Heart right ventricle (tissue), 16 donors: ENCODE measurements around the gene KIAA0825. TPM values are rescaled to one million over a fixed set of nuclear protein-coding genes. Genes with fewer than 3 reads are reported as not detected.

Source experiments
- ATAC-seq, 8 donors: fragments of 200-7000 bp; cut with Tn5 transposase; one replicate each; pipeline ENCODE4 v1.9.1; 2020; ENCODE audit warnings: mild to moderate bottlenecking in 8 of 8, moderate library complexity in 8 of 8, moderate number of reproducible peaks in 1 of 8
- DNase-seq, 2 donors: peaks; one replicate each; pipeline ENCODE4 v3.0.0-alpha.2; 2020
- H3K27ac ChIP-seq, 10 donors: fragments of 200-600 bp; sonication (generic) in 2 of 10; one replicate each; pipeline versions ENCODE4 v1.5.0 to v1.8.0; 2020 to 2022; ENCODE audit warnings: mild to moderate bottlenecking in 3 of 10
- H3K27me3 ChIP-seq, 7 donors: fragments of 200-600 bp; one replicate each; pipeline ENCODE4 v1.8.0; 2021 to 2022; ENCODE audit warnings: mild to moderate bottlenecking in 2 of 7
- H3K36me3 ChIP-seq, 9 donors: fragments of 200-600 bp; sonication (generic) in 1 of 9; one replicate each; pipeline versions ENCODE4 v1.5.0 to v1.8.0; 2020 to 2022; ENCODE audit warnings: mild to moderate bottlenecking in 2 of 9
- H3K4me1 ChIP-seq, 9 donors: fragments of 200-600 bp; sonication (generic) in 1 of 9; one replicate each; pipeline versions ENCODE4 v1.5.0 to v1.8.0; 2020 to 2022; ENCODE audit warnings: mild to moderate bottlenecking in 4 of 9
- H3K4me3 ChIP-seq, 10 donors: fragments of 200-600 bp; sonication (generic) in 2 of 10; one replicate each; pipeline versions ENCODE4 v1.5.0 to v1.8.0; 2020 to 2022; ENCODE audit warnings: mild to moderate bottlenecking in 7 of 10, moderate library complexity in 2 of 10
- H3K9me3 ChIP-seq, 11 donors: fragments of 200-600 bp in 10 of 11; sonication (generic) in 2 of 11; one replicate each; pipeline versions ENCODE4 v1.5.0 to v1.8.0; 2013 to 2022; ENCODE audit warnings: mild to moderate bottlenecking in 2 of 11, control low read depth in 1 of 11, moderate library complexity in 1 of 11
- CTCF ChIP-seq, 9 donors: fragments of 200-600 bp; sonication (generic) in 2 of 9; IDR thresholded peaks; one replicate each; pipeline versions ENCODE4 v1.5.0 to v1.8.0; 2021 to 2022; ENCODE audit warnings: antibody characterized with exemption in 9 of 9, mild to moderate bottlenecking in 5 of 9, moderate library complexity in 1 of 9
- WGBS, 2 donors: extraction: QIAGEN DNeasy Blood & Tissue Kit; methylation state at CpG; one replicate each; pipeline ENCODE4 v1.1.7; 2013; ENCODE audit warnings: inconsistent platforms in 1 of 2; 5-methylcytosine and 5-hydroxymethylcytosine counted together
- intact Hi-C, 10 donors: fragments of 100-400 bp; cut with DNase I; formaldehyde crosslinking; loops; one replicate each; pipeline versions ENCODE4 v1.11.1 to v1.14.2; 2022
- polyA plus RNA-seq, 2 donors: library from polyadenylated mRNA; stranded (reverse); fragments of 200-250 nt; gene quantifications; one replicate each; pipeline ENCODE4 v1.2.3, GENCODE V29; 2013
- total RNA-seq, 10 donors: library from RNA; stranded (reverse); fragmentation: NEBNext Ultra II Directional in 3 of 10; extraction: Animal tissue kit (Norgen Biotek cat#: 25700) in 3 of 10; gene quantifications; one replicate each; pipeline versions ENCODE4 v1.2.1 to v1.2.4, GENCODE V29; 2021 to 2023
- donor health status: Arrhythmogenic right ventricular cardiomyopathy.
- donor health status: ischemic (EF 13 %, LVEDD 7.1; RV severe dilation, severe dysfunction).
- donor health status: healthy with polysubstance abuse.
- donor health status: DM: no; HTN: yes; CAD: no.
- donor health status: DM: no; HTN: no; CAD: no.
- donor health status: ischemic (EF 25% LVEDD 6.9; RV normal size, moderate dysfunction).
- donor health status: ischemic (EF 25% LVEDD 5.7; RV mildly dilated, moderate dysfunction).
- donor health status: healthy.
- donor health status: DM: yes; HTN: yes; CAD: no.
- donor health status: Ischemic cardiomyopathy.
- donor health status: ischemic (EF 35%, LVEDD 5.7; RV mildly dilated, moderate dysfunction).
- donor health status: nonischemic (EF 11% LVEDD 7.7; RV severe dilation, severe dysfunction).
- donor health status: DM: yes; HTN: yes; CAD: no.
- donor health status: PGD.
- donor health status: ischemic (EF 29% LVEDD 5.4; RV normal size, mild dysfunction).
- donor health status: nonischemic (EF 23%, LVEDD 6.1; RV moderate dilation, normal function).

The KIAA0825 gene
- total and polyA plus RNA-seq, 12 donors = 0.36 to 3.5 (median 2.4) TPM

GRCh38 chr5:94660506-94660905, 42.1 kb upstream of the KIAA0825 start:
- H3K9me3 ChIP-seq = peaks cover 0 to 39% (median 10%) of the 10 kb centered on the region in 11 donors
- H3K36me3 ChIP-seq = peaks cover 0 to 69% (median 14%) of the 10 kb centered on the region in 9 donors
- ATAC-seq = no peak
- no peak overlapping the region for H3K4me3 ChIP-seq
- H3K4me1 ChIP-seq = no peaks in the 10 kb centered on the region
- no peak for DNase-seq
- no peak overlapping the region for H3K27ac ChIP-seq
- TF ChIP-seq CTCF (IDR thresholded peaks at IDR 0.05) = no peak
- WGBS, 2 donors = 96 to 97% methylated on average over 8 of the region's 8 CpGs
- H3K27me3 ChIP-seq = no peaks in the 10 kb centered on the region
- intact Hi-C loops = no loop called here

GRCh38 chr5:94658272-94658671, 39.9 kb upstream of the KIAA0825 start:
- TF ChIP-seq CTCF (IDR thresholded peaks at IDR 0.05) = no peak
- Histone ChIP-seq H3K36me3 (peaks cover 0 to 69% (median 27%) of the 10 kb centered on the region in 9 donors), H3K9me3 (peaks cover 0 to 52% (median 10%) of the 10 kb centered on the region in 11 donors), H3K27me3 (no peaks in the 10 kb centered on the region), H3K27ac (no peak overlapping the region), H3K4me3 (no peak overlapping the region), H3K4me1 (no peaks in the 10 kb centered on the region)
- intact Hi-C loops = no loop called here
- no peak for ATAC-seq
- no peak for DNase-seq
- WGBS, 2 donors = 97 to 100% methylated on average over 1 of the region's 1 CpG

DNA sequence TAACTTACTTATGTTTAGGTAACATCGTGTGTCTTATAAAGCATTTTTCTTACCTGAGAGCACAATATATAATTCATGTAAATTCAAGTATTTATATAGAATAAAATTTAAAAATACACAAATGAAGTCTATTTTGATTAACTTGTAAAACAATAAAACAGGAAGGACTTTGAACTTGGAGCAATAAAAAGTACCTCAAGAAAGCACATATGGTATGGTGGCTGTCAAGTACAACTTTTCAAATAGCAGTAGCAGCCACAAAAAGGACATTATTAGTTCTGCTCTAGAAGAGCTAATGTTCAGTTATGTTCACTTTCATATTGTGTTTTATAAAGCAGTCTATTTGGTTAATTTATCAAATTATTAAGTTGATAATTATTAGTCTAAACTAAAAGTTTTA, 31.5 kb upstream of the KIAA0825 start:
- no peak for DNase-seq
- H3K27me3 ChIP-seq = no peaks in the 10 kb centered on the region
- no peak for TF ChIP-seq CTCF (IDR thresholded peaks at IDR 0.05)
- peaks cover 0 to 81% (median 7%) of the 10 kb centered on the region in 9 donors for H3K36me3 ChIP-seq
- ATAC-seq = no peak
- no peak overlapping the region for H3K4me3 ChIP-seq
- WGBS, 2 donors = 96 to 100% methylated on average over 1 of the region's 1 CpG
- H3K9me3 ChIP-seq = peaks cover 0 to 11% (median under 1%) of the 10 kb centered on the region in 11 donors
- intact Hi-C loops = no loop called here
- no peaks in the 10 kb centered on the region for H3K4me1 ChIP-seq
- no peak overlapping the region for H3K27ac ChIP-seq

DNA sequence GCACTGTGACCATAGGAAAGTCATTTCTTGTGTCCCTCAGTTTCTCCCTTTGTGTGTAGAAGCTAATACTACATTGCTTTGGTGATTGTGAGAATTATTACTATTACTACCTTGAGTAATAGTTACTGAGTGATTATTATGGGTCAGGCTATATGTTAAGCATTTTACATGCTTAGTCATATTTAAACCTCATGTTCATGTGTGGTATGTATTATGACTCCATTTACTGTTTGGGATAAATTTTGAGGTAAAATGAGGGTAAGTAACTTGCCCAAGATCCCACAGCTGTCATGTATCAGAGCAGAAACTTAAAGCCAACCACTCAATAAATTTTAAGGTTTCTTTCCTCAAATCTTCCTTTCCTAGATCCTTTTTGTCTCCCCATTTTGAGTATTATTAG, 28.4 kb upstream of the KIAA0825 start:
- Histone ChIP-seq H3K27me3 (no peaks in the 10 kb centered on the region), H3K4me3 (no peak overlapping the region), H3K9me3 (no peaks in the 10 kb centered on the region), H3K27ac (no peak overlapping the region), H3K36me3 (peaks cover 0 to 64% (median 0%) of the 10 kb centered on the region in 9 donors), H3K4me1 (no peaks in the 10 kb centered on the region)
- DNase-seq = no peak
- intact Hi-C loops = no loop called here
- TF ChIP-seq CTCF (IDR thresholded peaks at IDR 0.05) = no peak
- no peak for ATAC-seq
